Neural progenitor cell (in vitro differentiated cells): ENCODE results near the gene SLC27A1.

Experiments used
- CTCF ChIP-seq: fragments of 200-600 bp; sonication (generic); IDR thresholded peaks from 2 replicates; pipeline ENCODE4 v1.5.1; 2017; ENCODE audit warnings: antibody characterized with exemption, mild to moderate bottlenecking
- EZH2 ChIP-seq: fragments of 200-600 bp; sonication (generic); IDR thresholded peaks from 2 replicates; pipeline ENCODE4 v1.6.1; 2017; ENCODE audit warnings: antibody characterized with exemption, mild to moderate bottlenecking, moderate library complexity

- TF ChIP-seq CTCF = no peak
- TF ChIP-seq EZH2 = no peak
These were observed 1.2 kb upstream of the SLC27A1 start for GRCh38 chr19:17469092-17469480.
